ENCODE measurements around the gene CPTP.

The CPTP gene

GRCh38 chr1:1292442-1292779, 32.2 kb upstream of the CPTP start:
- DNase-seq (ENCODE audit: low spot score), result no peak

- no peak for DNase-seq (ENCODE audit: low spot score)
These were observed 31.8 kb upstream of the CPTP start for GRCh38 chr1:1292851-1293250.

- peak; percentile 80 for DNase-seq (ENCODE audit: low spot score)
These were observed 31.0 kb upstream of the CPTP start for GRCh38 chr1:1293263-1294249.

- no peak for DNase-seq (ENCODE audit: low spot score)
These were observed 30.2 kb upstream of the CPTP start for GRCh38 chr1:1294250-1294890.

- DNase-seq (ENCODE audit: low spot score), result no peak
These were observed 29.3 kb upstream of the CPTP start for GRCh38 chr1:1295154-1295923.

- no peak for DNase-seq (ENCODE audit: low spot score)
These were observed 28.2 kb upstream of the CPTP start for GRCh38 chr1:1296070-1297061.

GRCh38 chr1:1297802-1298424, 26.7 kb upstream of the CPTP start:
- DNase-seq (ENCODE audit: low spot score), result no peak

GRCh38 chr1:1298861-1299685, 25.5 kb upstream of the CPTP start:
- DNase-seq (ENCODE audit: low spot score), result peak; percentile 84

GRCh38 chr1:1299686-1300351, 24.8 kb upstream of the CPTP start:
- DNase-seq (ENCODE audit: low spot score), result no peak

- DNase-seq (ENCODE audit: low spot score), result no peak
These were observed 24.3 kb upstream of the CPTP start for GRCh38 chr1:1300352-1300739.

GRCh38 chr1:1302006-1302430, 22.6 kb upstream of the CPTP start:
- DNase-seq (ENCODE audit: low spot score), result no peak

- no peak for DNase-seq (ENCODE audit: low spot score)
These were observed 21.6 kb upstream of the CPTP start for GRCh38 chr1:1302951-1303509.

GRCh38 chr1:1303736-1304135, 20.9 kb upstream of the CPTP start:
- no peak for DNase-seq (ENCODE audit: low spot score)

GRCh38 chr1:1304331-1305299, 20.0 kb upstream of the CPTP start:
- peak; percentile 87 for DNase-seq (ENCODE audit: low spot score)

GRCh38 chr1:1305300-1306069, 19.1 kb upstream of the CPTP start:
- no peak for DNase-seq (ENCODE audit: low spot score)

- DNase-seq (ENCODE audit: low spot score), result no peak
These were observed 18.4 kb upstream of the CPTP start for GRCh38 chr1:1306070-1306660.

All from ecto neural progenitor cell (in vitro differentiated cells).